Endodermal cell (in vitro differentiated cells): Measurements from ENCODE around the gene TAGAP. TPM values are rescaled to one million over a fixed set of nuclear protein-coding genes. Genes with fewer than 3 reads are reported as not detected.

Experiments
- DNase-seq: peaks from one replicate; pipeline ENCODE4 v3.0.0-alpha.2; 2017
- H3K27ac ChIP-seq: 2 replicates; pipeline ENCODE4 v1.5.1; 2013; ENCODE audit warnings: mild to moderate bottlenecking, low read depth, low read length, moderate library complexity
- H3K27me3 ChIP-seq: 2 replicates; pipeline ENCODE4 v1.6.1; 2013; ENCODE audit warnings: mild to moderate bottlenecking, low read length, moderate library complexity; ENCODE audit not compliant: insufficient read depth, control insufficient read depth, poor library complexity, severe bottlenecking
- H3K36me3 ChIP-seq: 2 replicates; pipeline ENCODE4 v1.7.0; 2013; ENCODE audit warnings: mild to moderate bottlenecking, low read length, moderate library complexity; ENCODE audit not compliant: control insufficient read depth, insufficient read depth
- H3K4me1 ChIP-seq: one replicate; pipeline ENCODE4 v1.7.0; 2013; ENCODE audit warnings: low read length; ENCODE audit not compliant: control insufficient read depth, insufficient read depth
- H3K4me3 ChIP-seq: 2 replicates; pipeline ENCODE4 v1.5.1; 2013; ENCODE audit warnings: mild to moderate bottlenecking, low read length, moderate library complexity
- H3K9ac ChIP-seq: 2 replicates; pipeline ENCODE4 v1.6.1; 2013; ENCODE audit warnings: mild to moderate bottlenecking, low read length, moderate library complexity; ENCODE audit not compliant: poor library complexity, severe bottlenecking; ENCODE audit errors: extremely low read depth
- H3K9me3 ChIP-seq: 2 replicates; pipeline ENCODE4 v1.6.1; 2013; ENCODE audit warnings: mild to moderate bottlenecking, low read length, moderate library complexity; ENCODE audit not compliant: control insufficient read depth
- H3K27ac Mint-ChIP-seq: 2 replicates; pipeline ENCODE4 v1.8.0; 2020; ENCODE audit warnings: mixed read lengths
- H3K27me3 Mint-ChIP-seq: 2 replicates; pipeline ENCODE4 v1.8.0; 2021; ENCODE audit warnings: mild to moderate bottlenecking, mixed read lengths; ENCODE audit not compliant: insufficient read depth
- H3K36me3 Mint-ChIP-seq: 2 replicates; pipeline ENCODE4 v1.8.0; 2020; ENCODE audit warnings: low read depth, mixed read lengths
- H3K4me1 Mint-ChIP-seq: 2 replicates; pipeline ENCODE4 v1.8.0; 2020; ENCODE audit warnings: mixed read lengths
- H3K4me3 Mint-ChIP-seq: 2 replicates; pipeline ENCODE4 v1.8.0; 2020; ENCODE audit warnings: mild to moderate bottlenecking, moderate library complexity, mixed read lengths
- H3K9me3 Mint-ChIP-seq: 2 replicates; pipeline ENCODE4 v1.8.0; 2020; ENCODE audit warnings: mild to moderate bottlenecking, mixed read lengths
- CTCF ChIP-seq: fragments of 200-600 bp; sonication (generic); conservative IDR thresholded peaks from 2 replicates; pipeline ENCODE4 v1.5.0; 2021; ENCODE audit warnings: antibody characterized with exemption, mild to moderate bottlenecking
- WGBS, 2 experiments: methylation state at CpG; one replicate each; pipeline versions ENCODE4 v1.1.5 to v1.1.7; 2013; ENCODE audit warnings: missing lambda C conversion rate in 2 of 2, mixed read lengths in 1 of 2; ENCODE audit not compliant: insufficient coverage in 1 of 2, insufficient read length in 1 of 2; 5-methylcytosine and 5-hydroxymethylcytosine counted together
- total RNA-seq, 2 donors: library from RNA; stranded (reverse); fragmentation: NEBNext Ultra II Directional in 1 of 2; extraction: Animal tissue kit (Norgen Biotek cat#: 25700) in 1 of 2; gene quantifications; 2 replicates in 1 of 2; 3 replicates in 1 of 2; pipeline ENCODE4 v1.2.1, GENCODE V29; 2021

Gene TAGAP
- total RNA-seq, 2 donors from 2014 or later: 0.24 TPM; not detected in 1

DNA sequence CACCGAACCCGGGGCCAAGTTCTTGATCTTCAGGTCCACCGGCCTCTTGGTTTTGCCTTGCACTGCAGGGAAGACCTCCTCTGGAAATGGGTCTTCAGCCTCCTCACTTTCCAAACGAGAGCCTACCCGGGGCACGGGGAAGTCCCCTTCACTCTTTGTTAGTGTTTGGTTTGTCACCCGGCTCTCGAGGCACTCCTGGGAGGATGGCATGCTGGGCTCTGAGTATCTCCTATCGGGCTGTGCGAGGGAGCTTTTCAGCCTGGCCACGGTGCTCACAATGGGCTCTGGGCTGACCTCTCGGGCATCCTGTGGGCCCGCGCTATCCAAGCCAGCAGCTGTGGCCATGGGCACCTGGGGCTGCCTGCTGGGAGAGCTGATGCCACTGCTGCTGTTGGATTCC lies 8.1 kb downstream of the TAGAP start:
- no peak overlapping the region for H3K4me3 ChIP-seq

GRCh38 chr6:159035891-159036290 lies 8.9 kb downstream of the TAGAP start:
- Histone ChIP-seq H3K27ac (no peak overlapping the region), H3K9ac (no peak overlapping the region), H3K36me3 (no peaks in the 10 kb centered on the region), H3K9me3 (no peaks in the 10 kb centered on the region), H3K4me3 (no peak overlapping the region), H3K27me3 (no peaks in the 10 kb centered on the region), H3K4me1 (no peaks in the 10 kb centered on the region)
- Mint-ChIP-seq H3K36me3 (no peaks in the 10 kb centered on the region), H3K4me3 (no peak overlapping the region), H3K9me3 (no peaks in the 10 kb centered on the region), H3K27me3 (no peaks in the 10 kb centered on the region), H3K27ac (no peak overlapping the region), H3K4me1 (no peaks in the 10 kb centered on the region)
- no peak for TF ChIP-seq CTCF
- no peak for DNase-seq
- WGBS, 2 experiments: 90 to 91% methylated on average over 11 to 17 of the region's 17 CpGs

More for the DNA sequence above, 8.1 kb downstream of the TAGAP start:
- H3K9me3 Mint-ChIP-seq: no peaks in the 10 kb centered on the region
- H3K27me3 ChIP-seq: no peaks in the 10 kb centered on the region
- H3K27ac ChIP-seq: no peak overlapping the region
- H3K36me3 Mint-ChIP-seq: no peaks in the 10 kb centered on the region
- H3K27me3 Mint-ChIP-seq: no peaks in the 10 kb centered on the region
- 92 to 93% methylated on average over 11 to 14 of the region's 14 CpGs for WGBS, 2 experiments
- H3K4me1 ChIP-seq: no peaks in the 10 kb centered on the region
- no peak for DNase-seq
- H3K4me1 Mint-ChIP-seq: no peaks in the 10 kb centered on the region
- no peak overlapping the region for H3K9ac ChIP-seq
- no peak overlapping the region for H3K27ac Mint-ChIP-seq
- H3K36me3 ChIP-seq: no peaks in the 10 kb centered on the region
- no peak for TF ChIP-seq CTCF
- H3K4me3 Mint-ChIP-seq: no peak overlapping the region
- no peaks in the 10 kb centered on the region for H3K9me3 ChIP-seq

GRCh38 chr6:159033160-159034049 lies 11.4 kb downstream of the TAGAP start:
- no peak overlapping the region for H3K4me3 ChIP-seq
- TF ChIP-seq CTCF: no peak
- DNase-seq: no peak
- Mint-ChIP-seq H3K4me1 (no peaks in the 10 kb centered on the region), H3K27ac (no peak overlapping the region), H3K36me3 (no peaks in the 10 kb centered on the region), H3K4me3 (no peak overlapping the region), H3K27me3 (no peaks in the 10 kb centered on the region), H3K9me3 (no peaks in the 10 kb centered on the region)
- no peak overlapping the region for H3K9ac ChIP-seq
- 89 to 92% methylated on average over 4 to 11 of the region's 11 CpGs for WGBS, 2 experiments
- no peaks in the 10 kb centered on the region for H3K9me3 ChIP-seq
- H3K27me3 ChIP-seq: no peaks in the 10 kb centered on the region
- H3K27ac ChIP-seq: no peak overlapping the region
- H3K36me3 ChIP-seq: no peaks in the 10 kb centered on the region
- no peaks in the 10 kb centered on the region for H3K4me1 ChIP-seq
